GM21423 (cell line): Measurements from ENCODE around the gene EXOC1L.

Experiments used
- ATAC-seq: cut with Tn5 transposase; IDR thresholded peaks from one replicate; pipeline ENCODE4 v1.9.1; 2021; ENCODE audit warnings: mild to moderate bottlenecking, moderate library complexity; ENCODE audit not compliant: unreplicated experiment

EXOC1L gene

DNA sequence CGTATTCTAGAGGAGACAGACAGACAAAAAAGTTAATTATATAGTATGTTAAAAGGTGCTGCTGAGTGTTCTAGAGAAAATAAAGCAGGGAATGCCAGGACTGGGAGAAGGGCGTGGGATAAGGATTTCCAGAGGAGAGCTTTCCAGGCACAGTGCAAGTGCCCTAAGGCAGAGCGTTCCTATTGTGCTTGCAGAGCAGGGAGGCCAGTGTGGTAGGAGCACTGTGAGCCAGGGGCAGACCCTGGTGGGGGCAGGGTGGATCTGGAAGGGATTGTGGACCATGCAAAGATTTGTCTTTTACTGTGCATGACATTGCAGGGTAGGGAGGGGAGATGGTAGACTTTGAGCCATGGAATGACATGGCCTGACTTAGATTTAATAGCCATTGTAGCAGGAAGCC, 59.6 kb downstream of the EXOC1L start:
- no peak for ATAC-seq

DNA sequence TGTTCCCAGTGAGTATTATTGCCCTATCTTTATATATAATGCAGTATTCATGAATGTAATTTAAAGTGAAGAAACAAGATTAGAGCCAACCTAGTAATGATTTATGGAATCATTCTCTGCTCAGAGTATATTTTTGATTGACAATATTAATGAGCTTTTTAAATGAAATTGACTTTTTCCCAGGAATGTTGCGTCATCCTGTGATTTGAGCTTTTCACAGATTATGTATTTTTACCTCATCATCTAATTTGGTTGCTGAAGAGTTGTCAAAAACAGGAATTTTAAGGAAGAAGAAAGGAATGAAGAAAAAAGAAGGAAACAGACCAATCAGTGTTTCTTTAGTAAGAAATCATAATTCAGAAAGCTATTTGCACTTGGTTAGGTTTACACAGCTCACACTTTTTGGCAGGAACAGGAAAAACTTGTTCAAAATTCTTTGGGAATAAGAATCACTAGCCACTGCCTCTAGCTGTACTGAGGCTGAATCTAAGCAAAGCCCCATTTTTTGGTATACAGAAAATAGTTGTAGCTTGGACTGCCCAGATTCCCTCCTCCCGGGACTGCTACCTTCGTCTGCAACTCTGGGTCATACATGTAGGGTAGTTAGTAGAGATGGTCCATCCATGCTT, 61.2 kb downstream of the EXOC1L start:
- ATAC-seq: no peak

DNA sequence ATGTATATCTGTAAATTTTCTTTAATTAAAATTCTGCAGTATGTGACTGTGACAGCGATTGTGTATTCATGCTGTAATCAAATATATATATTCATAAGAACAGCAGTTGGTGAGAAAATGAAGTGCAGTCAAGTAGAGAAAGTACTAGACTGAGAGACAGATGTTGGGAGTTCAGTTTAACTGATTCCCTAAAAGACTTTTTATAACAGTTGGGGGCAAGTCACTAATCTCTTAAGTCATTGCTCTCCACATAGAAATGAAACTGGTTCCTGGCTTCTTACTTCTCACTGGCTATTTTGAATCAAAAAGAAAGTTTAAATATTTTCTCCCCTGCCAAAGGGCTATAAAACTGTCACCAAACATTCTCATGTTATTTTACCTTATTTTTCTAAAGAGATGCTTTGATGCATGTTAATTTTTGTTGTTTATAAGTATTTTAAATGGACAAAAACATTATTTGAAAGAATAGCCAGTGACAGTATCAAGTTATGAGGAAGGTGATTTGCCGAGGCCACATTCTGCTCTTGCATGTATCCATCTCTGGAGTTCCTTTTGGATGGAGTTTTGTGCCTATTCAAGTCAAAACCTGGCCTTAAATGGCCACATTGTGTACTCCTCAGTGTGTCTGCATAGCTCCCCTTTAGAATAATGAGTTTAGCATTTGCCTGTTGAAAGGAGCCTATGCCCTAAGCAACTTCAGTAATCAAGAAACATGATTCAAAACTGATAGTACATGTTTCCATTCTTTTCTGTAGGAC, 64.7 kb downstream of the EXOC1L start:
- no peak for ATAC-seq

DNA sequence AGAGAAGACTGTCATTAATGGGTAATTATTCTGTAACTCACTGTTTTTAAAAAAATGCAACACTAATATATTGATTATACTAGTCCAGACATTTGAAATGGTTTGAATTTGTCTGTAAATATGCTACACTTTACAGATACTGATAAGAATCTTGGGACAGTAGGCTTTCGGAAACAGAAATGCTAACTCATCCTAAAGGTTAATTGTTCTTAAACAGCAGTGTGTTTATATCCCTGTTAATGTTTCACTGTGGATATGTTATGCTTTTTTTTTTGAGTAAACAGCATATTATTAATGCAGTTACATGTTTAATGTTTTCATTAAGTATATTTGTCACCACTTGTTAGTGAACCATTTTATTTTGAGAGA, 65.2 kb downstream of the EXOC1L start:
- ATAC-seq: no peak
